LoVo (cell line): ENCODE results near the gene PACSIN2.
"Not testable (repeated sequence)": the region's sequence is repeated elsewhere in the genome, so short reads cannot be mapped to it uniquely, and the experiment has no call there.

Experiments used
- DNase-seq: peaks from one replicate; pipeline ENCODE4 v3.0.0-alpha.2; 2016; ENCODE audit warnings: low spot score

PACSIN2 gene

GRCh38 chr22:43014869-43015676 is at the start of gene PACSIN2:
Gene PACSIN2 (minus strand): TSS chr22:43015149. CDS start chr22:42912080, 103,069 bp downstream.
- peak; percentile 97 for DNase-seq

GRCh38 chr22:43060183-43060582 is 45.2 kb upstream of the PACSIN2 start:
- DNase-seq: no peak

- DNase-seq: no peak
Observed at GRCh38 chr22:43057641-43058040, 42.7 kb upstream of the PACSIN2 start.

GRCh38 chr22:43053176-43053575 is 38.2 kb upstream of the PACSIN2 start:
- no peak for DNase-seq

GRCh38 chr22:43050995-43051394 is 36.0 kb upstream of the PACSIN2 start:
- no peak for DNase-seq

- DNase-seq: no peak
Observed at GRCh38 chr22:43047605-43048004, 32.7 kb upstream of the PACSIN2 start.

- DNase-seq: no peak
Observed at GRCh38 chr22:43044290-43044712, 29.4 kb upstream of the PACSIN2 start.

- DNase-seq: no peak
Observed at GRCh38 chr22:43042101-43042780, 27.3 kb upstream of the PACSIN2 start.

GRCh38 chr22:43039800-43040199 is 24.9 kb upstream of the PACSIN2 start:
- no peak for DNase-seq

- no peak for DNase-seq
Observed at GRCh38 chr22:43038325-43038724, 23.4 kb upstream of the PACSIN2 start.

- DNase-seq: no peak
Observed at GRCh38 chr22:43036282-43036829, 21.4 kb upstream of the PACSIN2 start.

GRCh38 chr22:43035250-43035649 is 20.3 kb upstream of the PACSIN2 start:
- DNase-seq: no peak

- DNase-seq: no peak
Observed at GRCh38 chr22:43031617-43032016, 16.7 kb upstream of the PACSIN2 start.

- DNase-seq: no peak
Observed at GRCh38 chr22:43018615-43019014, 3.7 kb upstream of the PACSIN2 start.

GRCh38 chr22:43017525-43018460 is 2.8 kb upstream of the PACSIN2 start:
- no peak for DNase-seq

GRCh38 chr22:43016150-43016549 is 1.2 kb upstream of the PACSIN2 start:
- not testable (repeated sequence) for DNase-seq

GRCh38 chr22:43015677-43016042 is 711 bp upstream of the PACSIN2 start:
- no peak for DNase-seq

- DNase-seq: peak; percentile 41
Observed at GRCh38 chr22:43014316-43014868, 557 bp downstream of the PACSIN2 start.

GRCh38 chr22:43013355-43014315 is 1.3 kb downstream of the PACSIN2 start:
- no peak for DNase-seq

GRCh38 chr22:43012390-43012789 is 2.6 kb downstream of the PACSIN2 start:
- no peak for DNase-seq

- no peak for DNase-seq
Observed at GRCh38 chr22:43011079-43011478, 3.9 kb downstream of the PACSIN2 start.
